Tibial artery (tissue), 4 donors: ENCODE results near the gene RNF44.

Experiments
- DNase-seq, 2 donors: peaks; one replicate each; pipeline ENCODE4 v3.0.0-alpha.2; 2019
- H3K27ac ChIP-seq, 2 donors: fragments of 200-600 bp; sonication (generic) in 1 of 2; 1 replicate in 1 of 2; 2 replicates in 1 of 2; pipeline ENCODE4 v1.5.1; 2018 to 2019; ENCODE audit warnings: mild to moderate bottlenecking in 1 of 2
- H3K27me3 ChIP-seq, 2 donors: fragments of 200-600 bp; sonication (generic) in 1 of 2; one replicate each; pipeline versions ENCODE4 v1.5.1 to v1.6.0; 2016 to 2019
- H3K36me3 ChIP-seq, 3 donors: fragments of 200-600 bp; sonication (generic) in 2 of 3; one replicate each; pipeline ENCODE4 v1.5.1; 2016 to 2019; ENCODE audit warnings: mild to moderate bottlenecking in 2 of 3
- H3K4me1 ChIP-seq, 4 donors: fragments of 200-600 bp; sonication (generic) in 2 of 4; 1 replicate in 3 of 4; 2 replicates in 1 of 4; pipeline ENCODE4 v1.5.1; 2016 to 2019
- H3K4me3 ChIP-seq, 2 donors: fragments of 200-600 bp; sonication (generic) in 1 of 2; 1 replicate in 1 of 2; 2 replicates in 1 of 2; pipeline ENCODE4 v1.5.1; 2018 to 2019; ENCODE audit warnings: mild to moderate bottlenecking in 2 of 2
- H3K9me3 ChIP-seq, 3 donors: fragments of 200-600 bp; sonication (generic) in 1 of 3; one replicate each; pipeline ENCODE4 v1.5.1; 2016 to 2019
- intact Hi-C: fragments of 100-400 bp; cut with DNase I; formaldehyde crosslinking; loops from one replicate; pipeline ENCODE4 v1.15.0; 2023; ENCODE audit warnings: low total_unique reads
- TF ChIP-seq, protein P1 (sequence below), 2 experiments: fragments of 200-600 bp in 1 of 2; fragments of 450-650 bp in 1 of 2; IDR thresholded peaks; one replicate each; pipeline ENCODE4 v1.5.1; 2017 to 2019; ENCODE audit warnings: antibody characterized with exemption in 2 of 2, mild to moderate bottlenecking in 1 of 2, moderate library complexity in 1 of 2

The RNF44 gene

DNA sequence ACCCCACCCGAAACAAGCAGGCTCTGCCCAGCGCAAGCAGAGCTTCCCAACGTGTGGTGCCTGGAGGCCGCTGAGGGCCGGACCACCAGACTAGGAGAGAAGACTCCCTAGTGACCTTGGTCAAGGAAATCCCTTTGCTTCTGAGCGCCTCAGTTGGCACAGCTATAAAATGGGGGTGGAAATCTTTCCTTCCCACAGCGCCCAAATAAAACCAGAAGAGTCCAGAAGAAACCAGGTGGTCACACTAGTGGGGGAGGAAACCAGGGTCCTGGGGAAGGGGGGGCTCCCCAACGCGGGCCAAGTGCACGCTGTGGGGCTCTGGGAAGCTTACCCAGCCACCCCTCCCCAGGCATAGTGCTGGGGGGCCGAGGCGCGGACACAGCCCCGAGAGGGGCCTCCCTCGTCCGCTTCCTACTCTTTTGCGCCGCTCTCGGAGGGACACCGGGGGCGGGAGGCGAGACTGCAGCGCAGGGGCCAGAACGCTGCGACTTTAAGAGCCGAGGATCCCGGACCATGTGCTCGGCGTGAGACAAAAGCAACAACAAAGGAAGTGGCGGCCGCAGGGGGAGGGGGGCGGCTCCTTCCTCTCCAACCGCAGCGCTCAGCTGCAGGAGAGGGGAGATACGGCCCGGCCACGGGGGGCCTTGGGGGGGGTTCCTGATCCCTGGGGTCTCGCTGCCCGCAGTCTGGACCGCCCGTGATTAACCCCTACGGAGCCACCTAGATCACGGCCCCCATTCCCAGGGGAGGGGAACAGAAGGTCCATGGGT is 885 bp downstream of the RNF44 start:
- Histone ChIP-seq H3K27ac (peak overlapping the region; percentile 92), H3K36me3 (peaks cover 8 to 10% (median 9%) of the 10 kb centered on the region in 3 donors), H3K4me3 (peak overlapping the region; percentile 83 to 87), H3K27me3 (no peaks in the 10 kb centered on the region), H3K9me3 (no peaks in the 10 kb centered on the region), H3K4me1 (peaks cover 3 to 51% (median 39%) of the 10 kb centered on the region in 4 donors)
- DNase-seq, result peak; percentile 85 to 88
- intact Hi-C loops, result loop anchor here (5.0 kb wide), 2 partner anchors 89 to 111 kb away; partner anchors contain the start of genes FAF2 and TSPAN17
- TF ChIP-seq, protein P1, sequence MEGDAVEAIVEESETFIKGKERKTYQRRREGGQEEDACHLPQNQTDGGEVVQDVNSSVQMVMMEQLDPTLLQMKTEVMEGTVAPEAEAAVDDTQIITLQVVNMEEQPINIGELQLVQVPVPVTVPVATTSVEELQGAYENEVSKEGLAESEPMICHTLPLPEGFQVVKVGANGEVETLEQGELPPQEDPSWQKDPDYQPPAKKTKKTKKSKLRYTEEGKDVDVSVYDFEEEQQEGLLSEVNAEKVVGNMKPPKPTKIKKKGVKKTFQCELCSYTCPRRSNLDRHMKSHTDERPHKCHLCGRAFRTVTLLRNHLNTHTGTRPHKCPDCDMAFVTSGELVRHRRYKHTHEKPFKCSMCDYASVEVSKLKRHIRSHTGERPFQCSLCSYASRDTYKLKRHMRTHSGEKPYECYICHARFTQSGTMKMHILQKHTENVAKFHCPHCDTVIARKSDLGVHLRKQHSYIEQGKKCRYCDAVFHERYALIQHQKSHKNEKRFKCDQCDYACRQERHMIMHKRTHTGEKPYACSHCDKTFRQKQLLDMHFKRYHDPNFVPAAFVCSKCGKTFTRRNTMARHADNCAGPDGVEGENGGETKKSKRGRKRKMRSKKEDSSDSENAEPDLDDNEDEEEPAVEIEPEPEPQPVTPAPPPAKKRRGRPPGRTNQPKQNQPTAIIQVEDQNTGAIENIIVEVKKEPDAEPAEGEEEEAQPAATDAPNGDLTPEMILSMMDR (IDR thresholded peaks at IDR 0.05), result no peak

DNA sequence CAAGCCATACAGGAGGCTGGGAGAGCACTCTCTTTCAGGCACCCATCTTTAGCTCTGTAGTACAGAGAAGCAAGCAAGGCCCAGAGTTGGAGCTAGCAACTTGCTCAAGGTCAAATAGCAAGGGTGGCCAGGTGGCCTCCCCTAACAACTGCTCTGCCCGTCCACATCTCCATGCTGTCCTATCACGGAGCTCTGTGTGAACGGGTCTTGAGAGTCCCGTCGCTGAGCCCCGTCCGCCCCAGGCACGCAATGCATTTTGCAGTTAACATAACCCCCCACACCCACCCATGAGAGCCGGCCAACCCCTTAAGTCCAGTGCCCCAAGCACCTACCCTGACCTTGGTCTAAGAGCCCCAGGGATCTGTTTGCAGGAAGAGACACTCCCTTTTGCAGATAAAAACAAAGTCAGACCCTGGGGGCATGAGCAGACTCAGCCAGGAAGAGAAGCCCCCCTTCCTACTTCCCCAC is 1.5 kb downstream of the RNF44 start:
- H3K9me3 ChIP-seq, result no peaks in the 10 kb centered on the region
- TF ChIP-seq, protein P1 (IDR thresholded peaks at IDR 0.05), result no peak
- H3K4me1 ChIP-seq, result peaks cover 3 to 51% (median 39%) of the 10 kb centered on the region in 4 donors
- peak overlapping the region; percentile 92 for H3K27ac ChIP-seq
- H3K27me3 ChIP-seq, result no peaks in the 10 kb centered on the region
- H3K4me3 ChIP-seq, result peak overlapping the region; percentile 83 to 87
- no peak for DNase-seq
- peaks cover 14 to 16% (median 16%) of the 10 kb centered on the region in 3 donors for H3K36me3 ChIP-seq
- intact Hi-C loops, result loop anchor here (5.0 kb wide), 2 partner anchors 88 to 112 kb away; partner anchors contain the start of genes FAF2 and TSPAN17

DNA sequence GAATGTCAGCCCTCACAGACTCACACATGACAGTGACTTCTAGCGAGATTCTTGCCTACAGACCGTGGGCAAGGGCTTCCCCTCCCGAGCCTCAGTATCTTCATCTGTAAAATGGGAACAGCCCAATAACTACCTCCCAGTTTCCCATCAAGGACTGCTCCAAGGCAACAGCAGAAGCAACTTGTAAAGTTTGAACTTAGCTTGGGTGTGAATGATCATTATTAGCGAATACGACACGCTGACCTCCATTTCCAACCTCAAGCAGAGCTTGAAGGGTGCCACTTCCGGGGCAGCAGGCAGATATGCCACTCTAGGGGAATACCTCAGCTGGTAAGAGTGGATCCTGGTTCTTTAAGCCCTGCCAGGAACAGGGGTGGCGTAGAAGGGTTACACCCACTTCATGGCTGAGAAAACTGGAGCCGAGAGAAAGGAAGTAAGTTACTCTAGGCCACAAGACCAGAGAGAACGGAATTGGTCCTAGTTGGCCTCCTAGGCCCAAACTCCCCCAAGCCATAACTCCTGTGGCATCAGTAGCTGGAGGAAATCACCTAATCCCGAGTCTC is 2.0 kb downstream of the RNF44 start:
- Histone ChIP-seq H3K4me3 (peak overlapping the region; percentile 83 to 87), H3K27me3 (no peaks in the 10 kb centered on the region), H3K27ac (peak overlapping the region; percentile 92), H3K36me3 (peaks cover 18 to 21% (median 21%) of the 10 kb centered on the region in 3 donors), H3K9me3 (no peaks in the 10 kb centered on the region), H3K4me1 (peaks cover 3 to 51% (median 39%) of the 10 kb centered on the region in 4 donors)
- intact Hi-C loops, result loop anchor here (5.0 kb wide), 2 partner anchors 88 to 112 kb away; partner anchors contain the start of genes FAF2 and TSPAN17
- TF ChIP-seq, protein P1 (IDR thresholded peaks at IDR 0.05), result no peak
- no peak for DNase-seq

DNA sequence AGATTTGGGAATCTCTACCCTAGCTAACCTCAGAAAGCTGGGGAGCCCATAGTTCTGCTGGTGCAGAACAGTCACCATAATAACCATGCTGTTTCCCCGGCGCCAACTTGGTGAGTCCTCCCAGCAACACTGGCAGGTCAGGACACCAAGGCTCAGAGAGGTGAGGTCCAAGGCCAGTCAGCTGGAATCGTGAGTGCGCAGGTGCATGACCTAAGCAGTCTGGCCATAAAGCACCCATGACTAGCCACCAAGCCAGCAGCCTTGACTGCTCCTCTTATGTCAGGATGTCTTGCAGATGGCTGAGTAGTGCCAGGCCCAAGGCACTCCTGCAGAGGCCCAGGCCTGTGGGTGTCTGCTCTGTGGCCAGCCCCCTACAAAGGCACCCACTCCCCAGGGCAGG is 2.6 kb downstream of the RNF44 start:
- H3K27me3 ChIP-seq, result no peaks in the 10 kb centered on the region
- no peak for DNase-seq
- peaks cover 3 to 51% (median 39%) of the 10 kb centered on the region in 4 donors for H3K4me1 ChIP-seq
- H3K36me3 ChIP-seq, result peaks cover 21 to 26% (median 26%) of the 10 kb centered on the region in 3 donors
- intact Hi-C loops, result loop anchor here (5.0 kb wide), 2 partner anchors 87 to 113 kb away; partner anchors contain the start of genes FAF2 and TSPAN17
- peak overlapping the region; percentile 20 to 92 for H3K27ac ChIP-seq
- peak overlapping the region in 1 of 2 donors; percentile 87 for H3K4me3 ChIP-seq
- TF ChIP-seq, protein P1 (IDR thresholded peaks at IDR 0.05), result no peak
- H3K9me3 ChIP-seq, result no peaks in the 10 kb centered on the region

DNA sequence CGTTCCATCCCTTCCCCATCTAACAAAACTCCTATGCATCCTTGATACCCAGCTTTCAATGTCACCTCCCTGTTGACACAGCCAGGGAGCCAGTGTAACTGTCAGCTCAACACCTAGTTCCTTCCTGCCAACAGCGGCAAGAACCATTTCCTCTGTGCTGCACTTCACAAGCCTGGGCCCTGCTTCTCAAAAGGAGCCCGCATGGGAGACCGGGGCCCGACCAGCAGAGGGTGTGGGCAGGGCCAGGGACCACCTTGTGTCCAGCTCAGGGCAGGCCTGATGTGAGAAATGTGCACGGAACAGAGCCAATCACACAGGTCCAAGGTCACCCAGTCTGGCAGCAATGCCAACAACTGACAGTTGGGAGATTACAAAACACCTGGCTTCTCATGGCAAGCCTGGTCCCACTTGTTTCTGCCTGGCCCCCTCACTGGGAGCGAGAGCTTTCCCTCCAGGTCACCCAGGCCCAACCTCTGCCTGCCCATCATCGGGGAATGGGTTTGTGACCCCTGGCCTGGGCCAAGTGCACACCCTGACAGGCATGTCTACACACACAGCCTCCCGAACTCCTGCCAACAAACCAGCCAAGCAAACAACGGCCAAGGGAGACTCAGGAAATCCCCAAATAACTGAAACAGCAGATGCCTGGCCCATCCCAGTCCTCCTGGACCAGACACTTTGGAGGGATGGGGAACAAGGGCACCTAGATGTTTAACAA is 3.1 kb downstream of the RNF44 start:
- Histone ChIP-seq H3K4me1 (peaks cover 3 to 51% (median 39%) of the 10 kb centered on the region in 4 donors), H3K4me3 (peak overlapping the region in 1 of 2 donors; percentile 87), H3K27ac (peak overlapping the region; percentile 20 to 92), H3K36me3 (peaks cover 27 to 32% (median 32%) of the 10 kb centered on the region in 3 donors), H3K27me3 (no peaks in the 10 kb centered on the region), H3K9me3 (no peaks in the 10 kb centered on the region)
- TF ChIP-seq, protein P1 (IDR thresholded peaks at IDR 0.05), result no peak
- intact Hi-C loops, result no loop called here
- DNase-seq, result no peak
